HL-60 (cell line): ENCODE measurements around the gene PGM5.
A peak's percentile ranks its signal among the peaks of the same experiment; 100 is the strongest.

Experiments used
- DNase-seq, 2 experiments: peaks; one replicate each; pipeline ENCODE4 v3.0.0-alpha.2; 2010 to 2020; ENCODE audit warnings: low read depth in 1 of 2, low spot score in 1 of 2
- H3K27ac ChIP-seq: fragments of 250-450 bp; sonication (Bioruptor Pico); replicated peaks from 2 replicates; pipeline ENCODE4 v1.5.1; 2020; ENCODE audit warnings: mild to moderate bottlenecking, moderate library complexity
- H3K27me3 ChIP-seq: fragments of 250-450 bp; sonication (Bioruptor Pico); 2 replicates; pipeline ENCODE4 v1.5.1; 2021; ENCODE audit warnings: mild to moderate bottlenecking, moderate library complexity; ENCODE audit not compliant: insufficient read depth, poor library complexity, severe bottlenecking
- H3K4me3 ChIP-seq: replicated peaks from 2 replicates; pipeline ENCODE4 v1.5.1; 2011; ENCODE audit warnings: mild to moderate bottlenecking, control low read depth, low read length; ENCODE audit not compliant: insufficient read depth
- CTCF ChIP-seq: IDR thresholded peaks from one replicate; pipeline ENCODE4 v1.5.1; 2011; ENCODE audit warnings: low read length, control low read depth, inconsistent platforms; ENCODE audit not compliant: insufficient read depth
- GABPA ChIP-seq: IDR thresholded peaks from 2 replicates; pipeline ENCODE4 v1.6.1; 2012; ENCODE audit warnings: low read depth
- POLR2AphosphoS5 ChIP-seq: IDR thresholded peaks from 2 replicates; pipeline ENCODE4 v1.6.1; 2012; ENCODE audit warnings: low read depth
- REST ChIP-seq: IDR thresholded peaks from 2 replicates; pipeline ENCODE4 v1.6.1; 2012; ENCODE audit warnings: low read depth; ENCODE audit not compliant: insufficient replicate concordance
- SPI1 ChIP-seq: IDR thresholded peaks from 2 replicates; pipeline ENCODE4 v1.6.1; 2012; ENCODE audit warnings: low read depth, mild to moderate bottlenecking, borderline replicate concordance

Gene PGM5

GRCh38 chr9:68522954-68523353 is 166.5 kb downstream of the PGM5 start:
- DNase-seq = no peak
- H3K27me3 ChIP-seq = no peaks in the 10 kb centered on the region
- no peak overlapping the region for H3K4me3 ChIP-seq
- no peak overlapping the region for H3K27ac ChIP-seq
- TF ChIP-seq GABPA = no peak
- TF ChIP-seq REST = no peak
- TF ChIP-seq CTCF = no peak

GRCh38 chr9:68523367-68523936 is 167.0 kb downstream of the PGM5 start:
- Histone ChIP-seq H3K27ac (no peak overlapping the region), H3K27me3 (no peaks in the 10 kb centered on the region), H3K4me3 (no peak overlapping the region)
- DNase-seq = no peak
- TF ChIP-seq SPI1 (no peak), CTCF (no peak), POLR2AphosphoS5 (no peak), REST (no peak), GABPA (no peak)

GRCh38 chr9:68530618-68531017 is 174.2 kb downstream of the PGM5 start:
- peak overlapping the region; percentile 34; the same call in 1 of the 2 replicates for H3K27ac ChIP-seq
- no peak for DNase-seq
- no peak for TF ChIP-seq SPI1
- TF ChIP-seq REST = no peak
- TF ChIP-seq POLR2AphosphoS5 = no peak
- no peak for TF ChIP-seq CTCF
- no peak for TF ChIP-seq GABPA
- H3K4me3 ChIP-seq = no peak overlapping the region
- no peaks in the 10 kb centered on the region for H3K27me3 ChIP-seq
